ENCODE results near the gene SLC8A1. TPM values are rescaled to one million over a fixed set of nuclear protein-coding genes. Genes with fewer than 3 reads are reported as not detected.

The SLC8A1 gene
- polyA plus RNA-seq, 3 donors, result 56.1 to 68.8 (median 60.4) TPM

- DNase-seq, result no peak
Observed at GRCh38 chr2:40317046-40317445, 134.8 kb downstream of the SLC8A1 start.

GRCh38 chr2:40316620-40317019 is 135.3 kb downstream of the SLC8A1 start:
- DNase-seq, result no peak

GRCh38 chr2:40315683-40316082 is 136.2 kb downstream of the SLC8A1 start:
- DNase-seq, result peak; percentile 65

- no peak for DNase-seq
Observed at GRCh38 chr2:40311026-40311425, 140.9 kb downstream of the SLC8A1 start.

- no peak for DNase-seq
Observed at GRCh38 chr2:40310303-40310702, 141.6 kb downstream of the SLC8A1 start.

- no peak for DNase-seq
Observed at GRCh38 chr2:40304340-40304739, 147.6 kb downstream of the SLC8A1 start.

- no peak for DNase-seq
Observed at GRCh38 chr2:40303746-40304145, 148.1 kb downstream of the SLC8A1 start.

- no peak for DNase-seq
Observed at GRCh38 chr2:40302751-40303325, 149.1 kb downstream of the SLC8A1 start.

GRCh38 chr2:40300391-40300790 is 151.5 kb downstream of the SLC8A1 start:
- no peak for DNase-seq

GRCh38 chr2:40299781-40300180 is 152.1 kb downstream of the SLC8A1 start:
- DNase-seq, result no peak

GRCh38 chr2:40299173-40299572 is 152.7 kb downstream of the SLC8A1 start:
- DNase-seq, result no peak

- DNase-seq, result no peak
Observed at GRCh38 chr2:40298026-40298425, 153.9 kb downstream of the SLC8A1 start.

- no peak for DNase-seq
Observed at GRCh38 chr2:40292291-40292690, 159.6 kb downstream of the SLC8A1 start.

GRCh38 chr2:40289771-40290404 is 162.0 kb downstream of the SLC8A1 start:
- DNase-seq, result no peak

GRCh38 chr2:40287773-40288172 is 164.1 kb downstream of the SLC8A1 start:
- no peak for DNase-seq

GRCh38 chr2:40287195-40287594 is 164.7 kb downstream of the SLC8A1 start:
- DNase-seq, result no peak

- no peak for DNase-seq
Observed at GRCh38 chr2:40286721-40287120, 165.2 kb downstream of the SLC8A1 start.

- DNase-seq, result no peak
Observed at GRCh38 chr2:40285391-40285790, 166.5 kb downstream of the SLC8A1 start.

- no peak for DNase-seq
Observed at GRCh38 chr2:40284797-40285196, 167.1 kb downstream of the SLC8A1 start.

- no peak for DNase-seq
Observed at GRCh38 chr2:40283111-40283909, 168.6 kb downstream of the SLC8A1 start.

- DNase-seq, result no peak
Observed at GRCh38 chr2:40282428-40282827, 169.5 kb downstream of the SLC8A1 start.

GRCh38 chr2:40281021-40281940 is 170.6 kb downstream of the SLC8A1 start:
- DNase-seq, result no peak
